GM12865 (cell line): Measurements from ENCODE around the gene ANKRD39.

ENCODE experiments used
- DNase-seq: peaks from one replicate; pipeline ENCODE4 v3.0.0; 2010; ENCODE audit warnings: low read depth
- H3K4me3 ChIP-seq: 2 replicates; pipeline ENCODE4 v1.5.1; 2011; ENCODE audit warnings: mild to moderate bottlenecking, low read depth, low read length, control low read depth
- CTCF ChIP-seq: IDR thresholded peaks from 2 replicates; pipeline ENCODE4 v1.5.1; 2011; ENCODE audit warnings: low read length, control low read depth, low read depth, inconsistent platforms; ENCODE audit not compliant: insufficient read depth; ENCODE audit errors: missing control alignments

ANKRD39 gene

GRCh38 chr2:96898641-96899412 lies 41.0 kb upstream of the ANKRD39 start:
- no peak overlapping the region for H3K4me3 ChIP-seq
- no peak for TF ChIP-seq CTCF
- no peak for DNase-seq

- no peak overlapping the region for H3K4me3 ChIP-seq
- no peak for DNase-seq
- TF ChIP-seq CTCF, result no peak
Measured at GRCh38 chr2:96898135-96898505, 40.3 kb upstream of the ANKRD39 start.

- no peak overlapping the region for H3K4me3 ChIP-seq
- DNase-seq, result no peak
- TF ChIP-seq CTCF, result no peak
Measured at GRCh38 chr2:96897491-96898134, 39.8 kb upstream of the ANKRD39 start.

GRCh38 chr2:96895746-96896651 lies 38.2 kb upstream of the ANKRD39 start:
- no peak overlapping the region for H3K4me3 ChIP-seq
- TF ChIP-seq CTCF, result no peak
- no peak for DNase-seq

- no peak overlapping the region for H3K4me3 ChIP-seq
- no peak for DNase-seq
- TF ChIP-seq CTCF, result no peak
Measured at GRCh38 chr2:96895032-96895745, 37.4 kb upstream of the ANKRD39 start.

GRCh38 chr2:96894151-96894531 lies 36.3 kb upstream of the ANKRD39 start:
- no peak overlapping the region for H3K4me3 ChIP-seq
- TF ChIP-seq CTCF, result no peak
- no peak for DNase-seq
